Trophoblast cell (in vitro differentiated cells and primary cell): ENCODE results near the gene PTPRE.

ENCODE experiments used
- DNase-seq, 2 donors: peaks; one replicate each; pipeline ENCODE4 v3.0.0-alpha.2; 2016
- H2AFZ ChIP-seq: 2 replicates; pipeline ENCODE4 v1.6.1; 2013; ENCODE audit warnings: low read length, moderate library complexity, mild to moderate bottlenecking; ENCODE audit not compliant: insufficient read depth, poor library complexity
- H2AK5ac ChIP-seq: 2 replicates; pipeline ENCODE4 v1.6.1; 2013; ENCODE audit warnings: mild to moderate bottlenecking, low read length
- H2BK120ac ChIP-seq: 2 replicates; pipeline ENCODE4 v1.6.1; 2013; ENCODE audit warnings: low read length, mild to moderate bottlenecking, moderate library complexity; ENCODE audit not compliant: insufficient read depth, poor library complexity
- H2BK12ac ChIP-seq: 2 replicates; pipeline ENCODE4 v1.6.1; 2013; ENCODE audit warnings: mild to moderate bottlenecking, low read length, moderate library complexity
- H2BK5ac ChIP-seq: 2 replicates; pipeline ENCODE4 v1.6.1; 2013; ENCODE audit warnings: low read length, low read depth, moderate library complexity, mild to moderate bottlenecking; ENCODE audit not compliant: poor library complexity
- H3K14ac ChIP-seq: 2 replicates; pipeline ENCODE4 v1.6.1; 2013; ENCODE audit warnings: mild to moderate bottlenecking, low read length
- H3K18ac ChIP-seq: 2 replicates; pipeline ENCODE4 v1.6.1; 2013; ENCODE audit warnings: mild to moderate bottlenecking, low read length
- H3K23ac ChIP-seq: 2 replicates; pipeline ENCODE4 v1.6.1; 2013; ENCODE audit warnings: low read length
- H3K27ac ChIP-seq: 2 replicates; pipeline ENCODE4 v1.5.1; 2013; ENCODE audit warnings: low read depth, mild to moderate bottlenecking, inconsistent platforms, low read length, moderate library complexity
- H3K27me3 ChIP-seq: 2 replicates; pipeline ENCODE4 v1.6.1; 2013; ENCODE audit warnings: inconsistent platforms, mild to moderate bottlenecking, low read length, moderate library complexity; ENCODE audit not compliant: insufficient read depth
- H3K36me3 ChIP-seq, 2 experiments: 1 replicate in 1 of 2; 2 replicates in 1 of 2; pipeline ENCODE4 v1.6.1; 2013; ENCODE audit warnings: low read length in 2 of 2, mild to moderate bottlenecking in 2 of 2, moderate library complexity in 1 of 2; ENCODE audit not compliant: insufficient read depth in 2 of 2, control insufficient read depth in 1 of 2
- H3K4ac ChIP-seq: 2 replicates; pipeline ENCODE4 v1.6.1; 2013; ENCODE audit warnings: low read depth, mild to moderate bottlenecking, low read length, moderate library complexity
- H3K4me1 ChIP-seq, 2 experiments: 1 replicate in 1 of 2; 2 replicates in 1 of 2; pipeline ENCODE4 v1.6.1; 2013; ENCODE audit warnings: low read length in 2 of 2, mild to moderate bottlenecking in 2 of 2, moderate library complexity in 1 of 2; ENCODE audit not compliant: insufficient read depth in 2 of 2, control insufficient read depth in 1 of 2
- H3K4me2 ChIP-seq: 2 replicates; pipeline ENCODE4 v1.6.1; 2013; ENCODE audit warnings: inconsistent platforms, mild to moderate bottlenecking, low read length, moderate library complexity
- H3K4me3 ChIP-seq: 2 replicates; pipeline ENCODE4 v1.5.1; 2013; ENCODE audit warnings: mild to moderate bottlenecking, low read depth, low read length, inconsistent platforms
- H3K79me1 ChIP-seq: one replicate; pipeline ENCODE4 v1.6.1; 2013; ENCODE audit warnings: low read length
- H3K79me2 ChIP-seq: 2 replicates; pipeline ENCODE4 v1.6.1; 2013; ENCODE audit warnings: low read length, mild to moderate bottlenecking; ENCODE audit not compliant: control insufficient read depth, insufficient read depth, poor library complexity
- H3K9ac ChIP-seq: 2 replicates; pipeline ENCODE4 v1.6.1; 2013; ENCODE audit warnings: mild to moderate bottlenecking, low read length
- H3K9me3 ChIP-seq: 2 replicates; pipeline ENCODE4 v1.6.1; 2013; ENCODE audit warnings: low read depth, mild to moderate bottlenecking, control low read depth, inconsistent platforms, low read length; ENCODE audit not compliant: insufficient read depth
- H4K12ac ChIP-seq: 2 replicates; pipeline ENCODE4 v1.6.1; 2013; ENCODE audit warnings: low read depth, mild to moderate bottlenecking, low read length, moderate library complexity
- H4K8ac ChIP-seq: 2 replicates; pipeline ENCODE4 v1.6.1; 2013; ENCODE audit warnings: low read depth, mild to moderate bottlenecking, low read length, moderate library complexity
- H4K91ac ChIP-seq: one replicate; pipeline ENCODE4 v1.6.1; 2013; ENCODE audit warnings: low read depth, mild to moderate bottlenecking, low read length, moderate library complexity
- WGBS: extraction: QIAGEN DNeasy Blood & Tissue Kit; methylation state at CpG from one replicate; pipeline ENCODE4 v1.1.7; 2013; ENCODE audit warnings: missing lambda C conversion rate; ENCODE audit not compliant: insufficient read length, insufficient coverage; ENCODE audit errors: extremely low coverage; 5-methylcytosine and 5-hydroxymethylcytosine counted together

Gene PTPRE

DNA sequence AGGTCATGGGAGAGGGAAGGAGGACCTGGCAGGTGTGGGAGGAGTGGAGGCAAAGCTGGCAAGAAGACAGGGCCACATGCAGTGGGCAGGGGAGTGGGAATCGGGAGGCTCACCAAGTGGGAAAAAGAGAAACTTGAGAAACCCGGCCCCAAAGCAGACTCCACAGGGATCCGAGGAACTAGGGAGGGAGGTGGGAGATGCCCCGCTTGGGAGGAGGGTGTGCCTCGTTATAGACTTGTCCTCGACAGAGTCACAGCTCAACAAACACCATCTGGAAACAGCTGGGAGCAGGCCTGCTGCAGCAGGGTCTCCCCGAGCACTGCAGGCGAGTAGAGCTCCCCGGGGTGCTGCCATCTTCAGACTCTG lies 164.5 kb downstream of the PTPRE start:
- WGBS, result no CpG with 5 or more reads among the region's 9 CpGs
- no peak overlapping the region for H2BK12ac ChIP-seq
- H2AK5ac ChIP-seq, result no peak overlapping the region
- H3K36me3 ChIP-seq, result peaks cover 40 to 43% of the 10 kb centered on the region in 2 experiments
- no peak overlapping the region for H3K4me2 ChIP-seq
- H3K4me3 ChIP-seq, result no peak overlapping the region
- H3K79me2 ChIP-seq, result no peaks in the 10 kb centered on the region
- no peak overlapping the region for H4K12ac ChIP-seq
- no peak overlapping the region for H3K18ac ChIP-seq
- H4K8ac ChIP-seq, result no peak overlapping the region
- DNase-seq, result no peak
- H3K9me3 ChIP-seq, result peaks cover 7% of the 10 kb centered on the region
- no peaks in the 10 kb centered on the region for H3K79me1 ChIP-seq
- no peak overlapping the region for H2AFZ ChIP-seq
- no peaks in the 10 kb centered on the region for H3K4me1 ChIP-seq
- no peak overlapping the region for H3K9ac ChIP-seq
- H3K14ac ChIP-seq, result no peak overlapping the region
- no peak overlapping the region for H2BK120ac ChIP-seq
- no peak overlapping the region for H4K91ac ChIP-seq
- H3K27ac ChIP-seq, result no peak overlapping the region
- no peak overlapping the region for H3K23ac ChIP-seq
- H3K4ac ChIP-seq, result no peak overlapping the region
- no peak overlapping the region for H2BK5ac ChIP-seq
- H3K27me3 ChIP-seq, result no peaks in the 10 kb centered on the region

GRCh38 chr10:128072046-128072445 lies 165.1 kb downstream of the PTPRE start:
- no peak overlapping the region for H3K27ac ChIP-seq
- H3K36me3 ChIP-seq, result peaks cover 40 to 44% of the 10 kb centered on the region in 2 experiments
- no peak overlapping the region for H3K4ac ChIP-seq

DNA sequence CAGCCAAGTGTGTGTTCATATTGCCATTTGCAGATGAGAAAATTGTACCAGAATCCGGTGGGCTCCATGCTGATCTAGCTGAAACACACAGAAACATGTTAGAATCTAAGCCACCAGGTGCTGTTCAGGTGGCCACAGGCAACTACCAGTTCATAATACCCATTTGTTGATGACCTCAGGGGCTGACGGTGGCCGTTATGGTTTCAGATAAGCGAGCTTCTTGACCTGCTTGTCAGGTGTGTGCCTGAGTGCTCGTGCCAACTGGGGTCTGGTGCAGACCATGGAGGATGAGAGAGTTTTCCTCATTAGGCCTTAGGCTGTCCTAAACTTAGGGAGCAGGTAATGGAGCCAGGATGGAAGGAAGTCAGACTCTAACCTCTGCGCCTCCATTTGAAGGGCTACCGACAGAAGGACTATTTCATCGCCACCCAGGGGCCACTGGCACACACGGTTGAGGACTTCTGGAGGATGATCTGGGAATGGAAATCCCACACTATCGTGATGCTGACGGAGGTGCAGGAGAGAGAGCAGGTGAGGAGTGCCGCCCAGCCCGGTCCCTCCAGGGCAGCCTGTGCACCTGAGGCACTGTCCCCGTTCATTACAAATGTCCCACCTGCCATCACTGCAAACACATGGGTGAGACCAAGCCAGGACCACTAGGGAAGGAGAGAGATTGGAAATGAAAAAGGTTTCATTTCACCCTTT lies 166.2 kb downstream of the PTPRE start:
- no peaks in the 10 kb centered on the region for H3K27me3 ChIP-seq
- no peak overlapping the region for H2BK5ac ChIP-seq
- H3K4me1 ChIP-seq, result no peaks in the 10 kb centered on the region
- H3K27ac ChIP-seq, result no peak overlapping the region
- no peak overlapping the region for H2AK5ac ChIP-seq
- peaks cover 37 to 46% of the 10 kb centered on the region in 2 experiments for H3K36me3 ChIP-seq
- no peak overlapping the region for H4K8ac ChIP-seq
- WGBS, result no CpG with 5 or more reads among the region's 14 CpGs
- H3K9me3 ChIP-seq, result no peaks in the 10 kb centered on the region
- H3K23ac ChIP-seq, result no peak overlapping the region
- no peak overlapping the region for H4K12ac ChIP-seq
- H3K79me2 ChIP-seq, result no peaks in the 10 kb centered on the region
- H2AFZ ChIP-seq, result no peak overlapping the region
- no peak overlapping the region for H3K18ac ChIP-seq
- no peak overlapping the region for H3K4ac ChIP-seq
- no peaks in the 10 kb centered on the region for H3K79me1 ChIP-seq
- H3K9ac ChIP-seq, result no peak overlapping the region
- H4K91ac ChIP-seq, result no peak overlapping the region
- H3K14ac ChIP-seq, result no peak overlapping the region
- DNase-seq, result no peak
- H3K4me3 ChIP-seq, result no peak overlapping the region
- no peak overlapping the region for H3K4me2 ChIP-seq
- no peak overlapping the region for H2BK12ac ChIP-seq
- H2BK120ac ChIP-seq, result no peak overlapping the region

More at GRCh38 chr10:128072046-128072445, 165.1 kb downstream of the PTPRE start:
- no CpG with 5 or more reads among the region's 6 CpGs for WGBS
- no peak overlapping the region for H3K9ac ChIP-seq
- H4K8ac ChIP-seq, result no peak overlapping the region
- H4K91ac ChIP-seq, result no peak overlapping the region
- no peak overlapping the region for H3K18ac ChIP-seq
- no peak overlapping the region for H3K4me3 ChIP-seq
- no peaks in the 10 kb centered on the region for H3K4me1 ChIP-seq
- no peak for DNase-seq
- H3K79me1 ChIP-seq, result no peaks in the 10 kb centered on the region
- H3K79me2 ChIP-seq, result no peaks in the 10 kb centered on the region
- H3K4me2 ChIP-seq, result no peak overlapping the region
- peaks cover 3% of the 10 kb centered on the region for H3K9me3 ChIP-seq
- H2AFZ ChIP-seq, result no peak overlapping the region
- H2AK5ac ChIP-seq, result no peak overlapping the region
- H2BK5ac ChIP-seq, result no peak overlapping the region
- no peak overlapping the region for H2BK120ac ChIP-seq
- no peak overlapping the region for H2BK12ac ChIP-seq
- H3K23ac ChIP-seq, result no peak overlapping the region
- H3K27me3 ChIP-seq, result no peaks in the 10 kb centered on the region
- H3K14ac ChIP-seq, result no peak overlapping the region
- no peak overlapping the region for H4K12ac ChIP-seq

DNA sequence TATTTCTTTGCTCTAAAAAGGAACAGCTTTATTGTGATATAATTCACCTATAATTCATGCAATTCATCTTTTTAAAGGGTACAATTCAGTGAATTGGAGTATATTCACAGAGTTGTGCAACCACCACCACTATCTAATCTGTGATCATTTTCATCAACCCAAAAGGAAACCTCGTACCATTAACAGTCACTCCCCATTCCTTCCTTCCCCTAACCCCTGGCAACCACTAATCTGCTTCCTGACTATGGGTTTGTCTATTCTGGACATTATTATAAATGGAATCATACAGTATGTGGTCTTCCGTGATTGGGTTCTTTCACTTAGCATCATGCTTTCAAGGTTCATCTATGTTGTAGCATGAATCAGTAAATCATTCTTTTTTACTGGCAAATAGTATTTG lies 167.0 kb downstream of the PTPRE start:
- Histone ChIP-seq H3K14ac (no peak overlapping the region), H2BK12ac (no peak overlapping the region), H3K23ac (no peak overlapping the region), H3K4ac (no peak overlapping the region), H2AFZ (no peak overlapping the region), H2BK120ac (no peak overlapping the region), H4K91ac (no peak overlapping the region), H3K18ac (no peak overlapping the region), H3K27ac (no peak overlapping the region), H3K27me3 (no peaks in the 10 kb centered on the region), H3K4me3 (no peak overlapping the region), H3K79me1 (no peaks in the 10 kb centered on the region), H3K9me3 (no peaks in the 10 kb centered on the region), H3K36me3 (peaks cover 32 to 45% of the 10 kb centered on the region in 2 experiments), H4K12ac (no peak overlapping the region), H3K4me1 (no peaks in the 10 kb centered on the region), H3K9ac (no peak overlapping the region), H3K79me2 (no peaks in the 10 kb centered on the region), H2AK5ac (no peak overlapping the region), H2BK5ac (no peak overlapping the region), H3K4me2 (no peak overlapping the region), H4K8ac (no peak overlapping the region)
- WGBS, result no CpG with 5 or more reads among the region's 2 CpGs
- DNase-seq, result no peak
